ENCODE results near the gene SCN10A.

SCN10A gene

DNA sequence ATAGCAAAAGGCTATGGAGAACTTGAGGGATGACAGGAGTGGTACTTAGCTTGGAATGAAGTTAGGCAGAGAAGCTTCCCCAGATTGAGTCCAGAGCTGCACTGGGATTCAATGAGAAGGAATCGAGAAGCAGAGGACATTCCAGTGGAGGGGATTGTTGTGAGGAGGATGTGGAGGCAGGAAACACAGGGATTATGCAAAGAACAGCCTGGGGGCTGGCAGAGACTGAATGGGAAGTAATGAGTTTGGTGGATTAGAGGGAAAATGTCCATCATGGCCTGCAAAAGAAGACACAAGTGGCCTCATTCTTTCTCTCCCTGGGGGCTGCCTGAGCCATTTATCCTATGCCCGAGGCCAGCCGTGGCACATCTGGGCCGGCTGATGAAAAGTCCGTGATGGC, 20.5 kb upstream of the SCN10A start:
- no peak for DNase-seq (ENCODE audit: extremely low spot score)
- POLR2A ChIA-PET = no interaction called here
- CTCF ChIA-PET = no interaction called here
- TF ChIP-seq, protein P1, sequence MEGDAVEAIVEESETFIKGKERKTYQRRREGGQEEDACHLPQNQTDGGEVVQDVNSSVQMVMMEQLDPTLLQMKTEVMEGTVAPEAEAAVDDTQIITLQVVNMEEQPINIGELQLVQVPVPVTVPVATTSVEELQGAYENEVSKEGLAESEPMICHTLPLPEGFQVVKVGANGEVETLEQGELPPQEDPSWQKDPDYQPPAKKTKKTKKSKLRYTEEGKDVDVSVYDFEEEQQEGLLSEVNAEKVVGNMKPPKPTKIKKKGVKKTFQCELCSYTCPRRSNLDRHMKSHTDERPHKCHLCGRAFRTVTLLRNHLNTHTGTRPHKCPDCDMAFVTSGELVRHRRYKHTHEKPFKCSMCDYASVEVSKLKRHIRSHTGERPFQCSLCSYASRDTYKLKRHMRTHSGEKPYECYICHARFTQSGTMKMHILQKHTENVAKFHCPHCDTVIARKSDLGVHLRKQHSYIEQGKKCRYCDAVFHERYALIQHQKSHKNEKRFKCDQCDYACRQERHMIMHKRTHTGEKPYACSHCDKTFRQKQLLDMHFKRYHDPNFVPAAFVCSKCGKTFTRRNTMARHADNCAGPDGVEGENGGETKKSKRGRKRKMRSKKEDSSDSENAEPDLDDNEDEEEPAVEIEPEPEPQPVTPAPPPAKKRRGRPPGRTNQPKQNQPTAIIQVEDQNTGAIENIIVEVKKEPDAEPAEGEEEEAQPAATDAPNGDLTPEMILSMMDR (IDR thresholded peaks at IDR 0.05; ENCODE audit: control extremely low read depth, extremely low read depth, low read depth, missing control alignments) = no peak

DNA sequence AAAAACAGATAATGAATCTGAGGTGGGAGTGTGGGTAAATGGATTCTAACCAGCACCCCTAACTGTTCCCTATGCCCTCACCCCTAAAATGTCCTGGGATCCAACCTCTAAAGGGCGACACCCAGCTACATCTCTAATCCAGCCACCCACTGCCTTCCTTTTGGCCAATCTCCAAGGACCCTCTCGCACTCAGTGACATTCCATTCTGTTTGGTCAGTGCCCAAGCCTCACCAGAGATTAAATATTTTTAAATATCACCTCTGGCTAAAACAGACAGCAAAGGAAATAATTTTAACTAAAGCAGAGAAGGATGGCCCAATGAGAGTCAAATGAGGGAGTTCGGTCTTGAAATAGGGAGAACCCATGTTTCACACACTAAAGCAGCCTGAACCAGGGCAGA, 19.9 kb upstream of the SCN10A start:
- no peak for DNase-seq (ENCODE audit: extremely low spot score)
- TF ChIP-seq, protein P1 (IDR thresholded peaks at IDR 0.05; ENCODE audit: control extremely low read depth, extremely low read depth, low read depth, missing control alignments) = no peak
- CTCF ChIA-PET = no interaction called here
- POLR2A ChIA-PET = no interaction called here

DNA sequence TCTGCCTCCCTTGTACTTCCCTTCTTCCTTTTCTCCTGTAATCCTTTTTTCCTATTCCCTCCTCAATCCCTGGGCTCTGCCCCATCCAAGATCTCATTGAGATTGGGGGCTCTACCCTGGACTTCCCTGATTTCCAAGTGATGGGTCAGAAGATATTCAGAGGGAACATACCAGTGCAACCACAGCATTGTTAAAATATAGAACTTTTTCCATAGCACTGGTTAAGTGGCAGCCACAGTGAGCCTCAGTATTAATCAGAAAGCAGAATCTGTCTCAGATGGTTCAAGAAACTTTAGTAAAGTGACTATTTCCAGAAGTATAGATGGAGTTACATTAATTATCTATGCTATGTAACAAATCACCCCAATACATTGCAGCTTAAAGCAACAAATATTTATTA, 18.7 kb upstream of the SCN10A start:
- DNase-seq (ENCODE audit: extremely low spot score) = no peak
- TF ChIP-seq, protein P1 (IDR thresholded peaks at IDR 0.05; ENCODE audit: control extremely low read depth, extremely low read depth, low read depth, missing control alignments) = no peak
- ChIA-PET POLR2A (no interaction called here), CTCF (no interaction called here)

DNA sequence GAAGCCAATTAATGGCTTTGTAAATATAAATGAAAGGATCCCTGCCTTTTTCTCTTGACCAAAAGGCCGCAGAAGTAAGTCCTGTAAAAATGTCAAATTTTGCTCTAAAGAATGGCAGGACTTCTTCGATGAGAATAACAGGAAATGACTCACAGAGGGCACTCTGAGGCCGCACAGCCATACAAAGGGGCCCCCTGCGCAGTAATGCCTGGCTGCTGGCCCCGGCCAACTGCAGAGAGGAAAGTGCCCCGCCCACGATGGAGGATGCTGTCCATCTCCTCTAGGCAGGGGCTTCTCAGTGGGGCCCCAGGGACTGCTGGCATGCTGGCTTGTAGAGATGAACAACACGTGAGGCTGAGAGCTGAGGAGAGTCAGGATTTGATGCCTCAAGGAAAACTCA, 18.1 kb upstream of the SCN10A start:
- ChIA-PET CTCF (no interaction called here), POLR2A (no interaction called here)
- no peak for DNase-seq (ENCODE audit: extremely low spot score)
- TF ChIP-seq, protein P1 (IDR thresholded peaks at IDR 0.05; ENCODE audit: control extremely low read depth, extremely low read depth, low read depth, missing control alignments) = no peak

GRCh38 chr3:38829404-38829803, 13.4 kb upstream of the SCN10A start:
- no peak for DNase-seq (ENCODE audit: extremely low spot score)
- ChIA-PET CTCF (interaction anchor here (1.1 kb wide), 1 partner anchor 9 kb away, joined by 4 read pairs; no protein-coding TSS in a partner anchor), POLR2A (no interaction called here)
- TF ChIP-seq, protein P1 (IDR thresholded peaks at IDR 0.05; ENCODE audit: control extremely low read depth, extremely low read depth, low read depth, missing control alignments) = no peak

GRCh38 chr3:38828681-38829080, 12.7 kb upstream of the SCN10A start:
- no peak for DNase-seq (ENCODE audit: extremely low spot score)
- CTCF ChIA-PET = interaction anchor here (1.1 kb wide), 2 partner anchors 10 to 15 kb away, joined by 3 to 4 read pairs; no protein-coding TSS in a partner anchor
- POLR2A ChIA-PET = no interaction called here
- TF ChIP-seq, protein P1 (IDR thresholded peaks at IDR 0.05; ENCODE audit: control extremely low read depth, extremely low read depth, low read depth, missing control alignments) = no peak

- CTCF ChIA-PET = interaction anchor here (1.1 kb wide), 1 partner anchor 16 kb away, joined by 3 read pairs; no protein-coding TSS in a partner anchor
- DNase-seq (ENCODE audit: extremely low spot score) = no peak
- POLR2A ChIA-PET = no interaction called here
- TF ChIP-seq, protein P1 (IDR thresholded peaks at IDR 0.05; ENCODE audit: control extremely low read depth, extremely low read depth, low read depth, missing control alignments) = no peak
Measured at GRCh38 chr3:38827791-38828190, 11.8 kb upstream of the SCN10A start.

Data from GM10248 (cell line).